Activated naive CD8-positive, alpha-beta T cell treated with anti-CD3 and anti-CD28 coated beads, Interleukin-2, amount 10 ng/mL, durations not matched to agents 7 days and 5 days (primary cell): ENCODE data around the gene LZTR1. TPM values are rescaled to one million over a fixed set of nuclear protein-coding genes. Genes with fewer than 3 reads are reported as not detected.
A peak's percentile ranks its signal among the peaks of the same experiment; 100 is the strongest.

Experiments used
- ATAC-seq: fragments of 150-1000 bp; cut with Tn5 transposase; one replicate; pipeline ENCODE4 v1.10.0; 2021; ENCODE audit warnings: low read depth, moderate library complexity
- POLR2A ChIA-PET: fragments of 350-600 bp; sonication (Branson Sonifier 250); formaldehyde crosslinking; loops from one replicate; lab custom pipeline; 2021; ENCODE audit warnings: antibody characterized with exemption; lab: Charles Lee
- DNase-seq: peaks from one replicate; pipeline ENCODE4 v3.0.0; 2021
- H3K27ac Mint-ChIP-seq: one replicate; pipeline ENCODE4 v1.8.0; 2022; ENCODE audit warnings: mild to moderate bottlenecking, mixed read lengths
- H3K27me3 Mint-ChIP-seq: one replicate; pipeline ENCODE4 v1.8.0; 2022; ENCODE audit warnings: mild to moderate bottlenecking, moderate library complexity, mixed read lengths
- H3K36me3 Mint-ChIP-seq: one replicate; pipeline ENCODE4 v1.8.0; 2021; ENCODE audit warnings: mild to moderate bottlenecking, mixed read lengths
- H3K4me1 Mint-ChIP-seq: one replicate; pipeline ENCODE4 v1.8.0; 2021; ENCODE audit warnings: mixed read lengths
- H3K4me3 Mint-ChIP-seq: one replicate; pipeline ENCODE4 v1.8.0; 2022; ENCODE audit warnings: mild to moderate bottlenecking, moderate library complexity, mixed read lengths
- H3K9me3 Mint-ChIP-seq: one replicate; pipeline ENCODE4 v1.8.0; 2021; ENCODE audit warnings: mixed read lengths
- total RNA-seq, 2 experiments: library from RNA; stranded (reverse); gene quantifications; one replicate each; pipeline ENCODE4 v1.2.3, GENCODE V29; 2021

The LZTR1 gene
- total RNA-seq, 2 experiments from 2014 or later: 80.1 to 80.9 TPM

- Mint-ChIP-seq H3K36me3 (peaks cover 2% of the 10 kb centered on the region), H3K9me3 (peaks cover 6% of the 10 kb centered on the region), H3K4me1 (peaks cover 5% of the 10 kb centered on the region), H3K27me3 (no peaks in the 10 kb centered on the region), H3K4me3 (no peak overlapping the region), H3K27ac (no peak overlapping the region)
- no peak for ATAC-seq
- no peak for DNase-seq
- POLR2A ChIA-PET: no interaction called here
Observed at GRCh38 chr22:20974336-20974955, 7.7 kb upstream of the LZTR1 start.

GRCh38 chr22:20975541-20976290 is 6.4 kb upstream of the LZTR1 start:
- no peak overlapping the region for H3K27ac Mint-ChIP-seq
- DNase-seq (no peak), ATAC-seq (no peak)
- POLR2A ChIA-PET: no interaction called here
- H3K9me3 Mint-ChIP-seq: peaks cover 6% of the 10 kb centered on the region
- peaks cover 10% of the 10 kb centered on the region for H3K4me1 Mint-ChIP-seq
- no peak overlapping the region for H3K4me3 Mint-ChIP-seq
- no peaks in the 10 kb centered on the region for H3K27me3 Mint-ChIP-seq
- peaks cover 2% of the 10 kb centered on the region for H3K36me3 Mint-ChIP-seq

GRCh38 chr22:20976291-20976877 is 5.7 kb upstream of the LZTR1 start:
- H3K4me3 Mint-ChIP-seq: no peak overlapping the region
- POLR2A ChIA-PET: no interaction called here

GRCh38 chr22:20977019-20977418 is 5.1 kb upstream of the LZTR1 start:
- Mint-ChIP-seq H3K36me3 (peaks cover 2% of the 10 kb centered on the region), H3K4me3 (no peak overlapping the region), H3K27ac (no peak overlapping the region), H3K27me3 (no peaks in the 10 kb centered on the region), H3K4me1 (peaks cover 18% of the 10 kb centered on the region), H3K9me3 (peaks cover 6% of the 10 kb centered on the region)
- DNase-seq: no peak
- ATAC-seq: no peak
- POLR2A ChIA-PET: no interaction called here

More at GRCh38 chr22:20976291-20976877, 5.7 kb upstream of the LZTR1 start:
- Mint-ChIP-seq H3K36me3 (peaks cover 2% of the 10 kb centered on the region), H3K4me1 (peaks cover 16% of the 10 kb centered on the region), H3K27ac (no peak overlapping the region), H3K27me3 (no peaks in the 10 kb centered on the region), H3K9me3 (peaks cover 6% of the 10 kb centered on the region)
- DNase-seq (no peak), ATAC-seq (no peak)

GRCh38 chr22:20977516-20978170 is 4.5 kb upstream of the LZTR1 start:
- Mint-ChIP-seq H3K9me3 (peaks cover 6% of the 10 kb centered on the region), H3K36me3 (peaks cover 2% of the 10 kb centered on the region), H3K27me3 (no peaks in the 10 kb centered on the region), H3K27ac (no peak overlapping the region), H3K4me3 (no peak overlapping the region), H3K4me1 (peaks cover 20% of the 10 kb centered on the region)
- ATAC-seq (no peak), DNase-seq (no peak)
- POLR2A ChIA-PET: no interaction called here

- Mint-ChIP-seq H3K9me3 (peaks cover 6% of the 10 kb centered on the region), H3K4me1 (peaks cover 26% of the 10 kb centered on the region), H3K36me3 (peaks cover 2% of the 10 kb centered on the region), H3K27me3 (no peaks in the 10 kb centered on the region), H3K27ac (no peak overlapping the region), H3K4me3 (no peak overlapping the region)
- POLR2A ChIA-PET: no interaction called here
- no peak for ATAC-seq
- DNase-seq: no peak
Observed at GRCh38 chr22:20978419-20978818, 3.7 kb upstream of the LZTR1 start.

- Mint-ChIP-seq H3K27me3 (no peaks in the 10 kb centered on the region), H3K9me3 (peaks cover 6% of the 10 kb centered on the region), H3K36me3 (peaks cover 4% of the 10 kb centered on the region), H3K4me3 (peak overlapping the region; percentile 63), H3K4me1 (peaks cover 30% of the 10 kb centered on the region), H3K27ac (peak overlapping the region; percentile 72)
- POLR2A ChIA-PET: interaction anchor here (0.5 kb wide), 1 partner anchor 29 kb away, joined by 3 read pairs; no protein-coding TSS in a partner anchor
- peak; percentile 61 for DNase-seq
- ATAC-seq: peak; percentile 58
Observed at GRCh38 chr22:20979243-20979809, 2.8 kb upstream of the LZTR1 start.

- POLR2A ChIA-PET: interaction anchor here (0.5 to 2.9 kb wide), 2 partner anchors 20 to 28 kb away, joined by 3 to 23 read pairs; no protein-coding TSS in a partner anchor
Observed at GRCh38 chr22:20979940-20980453, 2.1 kb upstream of the LZTR1 start.

GRCh38 chr22:20980523-20980922 is 1.6 kb upstream of the LZTR1 start:
- peaks cover 4% of the 10 kb centered on the region for H3K36me3 Mint-ChIP-seq
- ATAC-seq (no peak), DNase-seq (no peak)
- no peak overlapping the region for H3K4me3 Mint-ChIP-seq
- peaks cover 30% of the 10 kb centered on the region for H3K4me1 Mint-ChIP-seq
- POLR2A ChIA-PET: interaction anchor here (2.2 to 2.9 kb wide), 2 partner anchors 19 to 23 kb away, joined by 6 to 23 read pairs; no protein-coding TSS in a partner anchor
- no peak overlapping the region for H3K27ac Mint-ChIP-seq
- H3K9me3 Mint-ChIP-seq: peaks cover 6% of the 10 kb centered on the region
- H3K27me3 Mint-ChIP-seq: no peaks in the 10 kb centered on the region

More at GRCh38 chr22:20979940-20980453, 2.1 kb upstream of the LZTR1 start:
- H3K27me3 Mint-ChIP-seq: no peaks in the 10 kb centered on the region
- peaks cover 30% of the 10 kb centered on the region for H3K4me1 Mint-ChIP-seq
- H3K36me3 Mint-ChIP-seq: peaks cover 4% of the 10 kb centered on the region
- H3K4me3 Mint-ChIP-seq: peak overlapping the region; percentile 2
- H3K27ac Mint-ChIP-seq: no peak overlapping the region
- peaks cover 6% of the 10 kb centered on the region for H3K9me3 Mint-ChIP-seq
- ATAC-seq (no peak), DNase-seq (no peak)

- Mint-ChIP-seq H3K4me3 (peak overlapping the region; percentile 99), H3K4me1 (peaks cover 30% of the 10 kb centered on the region), H3K36me3 (peaks cover 4% of the 10 kb centered on the region), H3K27me3 (no peaks in the 10 kb centered on the region), H3K27ac (peak overlapping the region; percentile 89), H3K9me3 (peaks cover 6% of the 10 kb centered on the region)
- POLR2A ChIA-PET: interaction anchor here (2.2 to 2.9 kb wide), 4 partner anchors 10 to 24 kb away, joined by 6 to 23 read pairs (median 14); partner anchors contain the start of gene THAP7
- ATAC-seq: no peak
- no peak for DNase-seq
Observed at GRCh38 chr22:20980938-20981722, 967 bp upstream of the LZTR1 start.

- POLR2A ChIA-PET: interaction anchor here (1.0 to 2.9 kb wide), 7 partner anchors 9 to 647 kb away, joined by 3 to 23 read pairs (median 6); partner anchors contain the start of gene THAP7
- Mint-ChIP-seq H3K27ac (peak overlapping the region; percentile 89), H3K36me3 (peaks cover 8% of the 10 kb centered on the region), H3K9me3 (peaks cover 6% of the 10 kb centered on the region), H3K4me3 (peak overlapping the region; percentile 99), H3K27me3 (no peaks in the 10 kb centered on the region), H3K4me1 (peaks cover 30% of the 10 kb centered on the region)
- DNase-seq (no peak), ATAC-seq (peak; percentile 8)
Observed at GRCh38 chr22:20982563-20982882, 426 bp downstream of the LZTR1 start.
